H9 (cell line): ENCODE measurements around the gene ATG9B. TPM values are rescaled to one million over a fixed set of nuclear protein-coding genes. Genes with fewer than 3 reads are reported as not detected.

Experiments
- DNase-seq: peaks from one replicate; pipeline ENCODE4 v3.0.0-alpha.2; 2017
- H2AFZ ChIP-seq: one replicate; pipeline ENCODE4 v1.6.1; 2013; ENCODE audit warnings: mild to moderate bottlenecking, low read length, control low read depth, moderate library complexity
- H2AK5ac ChIP-seq: 2 replicates; pipeline ENCODE4 v1.6.1; 2013; ENCODE audit warnings: low read length, control low read depth, mixed read lengths; ENCODE audit not compliant: insufficient read length
- H2BK120ac ChIP-seq: one replicate; pipeline ENCODE4 v1.6.1; 2013; ENCODE audit warnings: low read depth, mild to moderate bottlenecking, low read length, control low read depth, inconsistent platforms; ENCODE audit not compliant: poor library complexity, severe bottlenecking
- H2BK12ac ChIP-seq: 2 replicates; pipeline ENCODE4 v1.6.1; 2013; ENCODE audit warnings: low read length, control low read depth, mixed read lengths, low read depth; ENCODE audit not compliant: insufficient read length
- H2BK15ac ChIP-seq: 2 replicates; pipeline ENCODE4 v1.6.1; 2013; ENCODE audit warnings: low read depth, low read length, control low read depth
- H2BK20ac ChIP-seq: one replicate; pipeline ENCODE4 v1.6.1; 2013; ENCODE audit warnings: low read depth, mild to moderate bottlenecking, low read length, control low read depth, inconsistent platforms; ENCODE audit not compliant: poor library complexity, severe bottlenecking
- H2BK5ac ChIP-seq: 2 replicates; pipeline ENCODE4 v1.6.1; 2013; ENCODE audit warnings: low read length, control low read depth, mixed read lengths; ENCODE audit not compliant: insufficient read length
- H3K14ac ChIP-seq: 2 replicates; pipeline ENCODE4 v1.6.1; 2013; ENCODE audit warnings: low read length, control low read depth; ENCODE audit not compliant: insufficient read depth
- H3K18ac ChIP-seq: 2 replicates; pipeline ENCODE4 v1.6.1; 2013; ENCODE audit warnings: low read depth, mild to moderate bottlenecking, mixed read lengths, low read length, control low read depth; ENCODE audit not compliant: insufficient read length
- H3K23ac ChIP-seq: 2 replicates; pipeline ENCODE4 v1.6.1; 2013; ENCODE audit warnings: low read length, control low read depth, mixed read lengths, low read depth; ENCODE audit not compliant: insufficient read length
- H3K23me2 ChIP-seq: 2 replicates; pipeline ENCODE4 v1.6.1; 2013; ENCODE audit warnings: low read depth, mild to moderate bottlenecking, mixed read lengths, low read length, control low read depth; ENCODE audit not compliant: insufficient read length, poor library complexity, severe bottlenecking
- H3K27ac ChIP-seq: 2 replicates; pipeline ENCODE4 v1.5.1; 2013; ENCODE audit warnings: low read length, control low read depth, mixed read lengths, low read depth; ENCODE audit not compliant: insufficient read length
- H3K27me3 ChIP-seq: 2 replicates; pipeline ENCODE4 v1.6.1; 2013; ENCODE audit warnings: low read length, control low read depth, inconsistent platforms; ENCODE audit not compliant: insufficient read depth
- H3K4ac ChIP-seq: 2 replicates; pipeline ENCODE4 v1.6.1; 2013; ENCODE audit warnings: low read depth, mild to moderate bottlenecking, control low read depth, inconsistent platforms, low read length, moderate library complexity
- H3K4me1 ChIP-seq: 2 replicates; pipeline ENCODE4 v1.6.1; 2013; ENCODE audit warnings: low read length, control low read depth, inconsistent platforms; ENCODE audit not compliant: insufficient read depth
- H3K4me2 ChIP-seq: 2 replicates; pipeline ENCODE4 v1.6.1; 2013; ENCODE audit warnings: low read length, control low read depth, mixed read lengths; ENCODE audit not compliant: insufficient read length, insufficient read depth
- H3K56ac ChIP-seq: 2 replicates; pipeline ENCODE4 v1.6.1; 2013; ENCODE audit warnings: low read depth, mild to moderate bottlenecking, mixed read lengths, low read length, control low read depth; ENCODE audit not compliant: insufficient read length
- H3K79me1 ChIP-seq: 2 replicates; pipeline ENCODE4 v1.6.1; 2013; ENCODE audit warnings: low read depth, mild to moderate bottlenecking, moderate library complexity, low read length, control low read depth, inconsistent platforms; ENCODE audit not compliant: insufficient read depth, poor library complexity, severe bottlenecking
- H3K79me2 ChIP-seq: 2 replicates; pipeline ENCODE4 v1.6.1; 2013; ENCODE audit warnings: low read length, control low read depth, inconsistent platforms; ENCODE audit not compliant: insufficient read depth
- H3K9ac ChIP-seq: 2 replicates; pipeline ENCODE4 v1.6.1; 2013; ENCODE audit warnings: low read length, control low read depth, mixed read lengths; ENCODE audit not compliant: insufficient read length; ENCODE audit errors: extremely low read depth
- H3K9me3 ChIP-seq: one replicate; pipeline ENCODE4 v1.6.1; 2013; ENCODE audit warnings: low read depth, low read length, inconsistent platforms; ENCODE audit not compliant: control insufficient read depth
- H3T11ph ChIP-seq: one replicate; pipeline ENCODE4 v1.6.1; 2013; ENCODE audit warnings: mild to moderate bottlenecking, low read length, control low read depth, inconsistent platforms
- H4K20me1 ChIP-seq: one replicate; pipeline ENCODE4 v1.6.1; 2013; ENCODE audit not compliant: control insufficient read depth, insufficient read length, insufficient read depth
- H4K5ac ChIP-seq: 2 replicates; pipeline ENCODE4 v1.6.1; 2013; ENCODE audit warnings: low read depth, mild to moderate bottlenecking, mixed read lengths, low read length, control low read depth; ENCODE audit not compliant: insufficient read length
- H4K8ac ChIP-seq: replicated peaks from 2 replicates; pipeline ENCODE4 v1.6.1; 2013; ENCODE audit warnings: low read length, control low read depth, mixed read lengths, low read depth; ENCODE audit not compliant: insufficient read length
- H4K91ac ChIP-seq: 2 replicates; pipeline ENCODE4 v1.6.1; 2013; ENCODE audit warnings: low read depth, mild to moderate bottlenecking, moderate library complexity, mixed read lengths, low read length, control low read depth; ENCODE audit not compliant: insufficient read length
- H3K27ac Mint-ChIP-seq, 3 experiments: 2 replicates in 2 of 3; 3 replicates in 1 of 3; pipeline ENCODE4 v1.8.0; 2020 to 2021; ENCODE audit warnings: mixed read lengths in 3 of 3, mild to moderate bottlenecking in 1 of 3, moderate library complexity in 1 of 3
- H3K27me3 Mint-ChIP-seq: 2 replicates; pipeline ENCODE4 v1.8.0; 2021; ENCODE audit warnings: low read depth, mild to moderate bottlenecking, moderate library complexity, mixed read lengths
- H3K36me3 Mint-ChIP-seq, 3 experiments: 2 replicates in 2 of 3; 3 replicates in 1 of 3; pipeline ENCODE4 v1.8.0; 2020 to 2021; ENCODE audit warnings: low read depth in 3 of 3, mixed read lengths in 3 of 3; ENCODE audit not compliant: insufficient read depth in 1 of 3
- H3K4me1 Mint-ChIP-seq, 2 experiments: 2 replicates each; pipeline ENCODE4 v1.8.0; 2020; ENCODE audit warnings: mixed read lengths in 2 of 2
- H3K4me3 Mint-ChIP-seq, 2 experiments: 2 replicates in 1 of 2; 3 replicates in 1 of 2; pipeline ENCODE4 v1.8.0; 2020 to 2021; ENCODE audit warnings: mild to moderate bottlenecking in 2 of 2, mixed read lengths in 2 of 2, moderate library complexity in 1 of 2
- H3K9me3 Mint-ChIP-seq, 2 experiments: 2 replicates in 1 of 2; 3 replicates in 1 of 2; pipeline ENCODE4 v1.8.0; 2020; ENCODE audit warnings: mild to moderate bottlenecking in 2 of 2, mixed read lengths in 2 of 2, moderate library complexity in 1 of 2
- CTCF ChIP-seq: fragments of 200-600 bp; sonication (generic); conservative IDR thresholded peaks from 3 replicates; pipeline ENCODE4 v1.8.0; 2021; ENCODE audit warnings: antibody characterized with exemption, mild to moderate bottlenecking
- WGBS: extraction: QIAGEN DNeasy Blood & Tissue Kit; methylation state at CpG from one replicate; pipeline ENCODE4 v1.1.7; 2013; ENCODE audit warnings: missing lambda C conversion rate, low lambda C conversion rate, mixed read lengths; ENCODE audit not compliant: insufficient read length; ENCODE audit errors: extremely low coverage; 5-methylcytosine and 5-hydroxymethylcytosine counted together
- total RNA-seq: library from RNA; stranded (reverse); gene quantifications from 2 replicates; pipeline ENCODE4 v1.2.1, GENCODE V29; 2021

Gene ATG9B
- total RNA-seq, 1 experiment from 2014 or later, result 1.5 TPM

DNA sequence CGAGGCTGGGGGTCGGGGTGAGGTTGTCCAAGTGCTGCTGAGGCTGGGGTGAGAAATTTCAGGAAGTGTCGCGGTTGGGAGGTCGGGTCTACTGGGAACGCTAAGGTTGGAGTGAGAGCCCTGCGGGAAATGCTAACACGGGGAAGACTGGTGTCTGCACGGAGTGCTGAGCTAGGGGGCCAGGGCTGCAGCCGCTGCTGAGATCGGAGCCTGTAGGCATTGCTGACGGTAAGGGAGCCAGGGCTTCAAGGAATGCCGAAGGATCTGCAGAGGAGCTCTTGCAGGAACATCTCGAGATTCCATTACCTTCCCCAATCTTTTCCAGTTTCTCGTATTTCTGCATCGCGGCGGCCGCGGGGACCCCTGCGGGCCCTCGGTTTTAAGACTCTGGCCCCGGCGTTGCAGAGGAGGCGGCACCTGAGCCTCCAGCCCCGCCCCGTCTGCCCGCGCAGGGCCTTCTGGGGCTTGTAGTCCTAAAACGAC, 33.3 kb upstream of the ATG9B start, which contains the start of gene CDK5:
Gene CDK5 (minus strand): TSS at position 392 of the 483 bp plus-strand sequence. CDS start 49 bp downstream, at position 343.
- Histone ChIP-seq H3K4me2 (peak within 1 kb of the TSS; percentile 81), H4K5ac (no peak within 1 kb of the TSS), H2BK120ac (no peak within 1 kb of the TSS), H2BK5ac (no peak within 1 kb of the TSS), H3K79me1 (no peaks in the 10 kb centered on the region), H3K9ac (peak within 1 kb of the TSS; percentile 33), H3K18ac (peak within 1 kb of the TSS; percentile 55), H4K91ac (no peak within 1 kb of the TSS), H3K4me1 (peaks cover 8% of the 10 kb centered on the region), H3K23me2 (peaks cover 38% of the 10 kb centered on the region), H2AK5ac (no peak within 1 kb of the TSS), H3K4ac (no peak within 1 kb of the TSS), H3K9me3 (no peaks in the 10 kb centered on the region), H3K23ac (no peak within 1 kb of the TSS), H3K14ac (no peak within 1 kb of the TSS), H3T11ph (no peak within 1 kb of the TSS), H2AFZ (no peak within 1 kb of the TSS), H2BK15ac (no peak within 1 kb of the TSS), H2BK20ac (no peak within 1 kb of the TSS), H3K56ac (no peak within 1 kb of the TSS), H2BK12ac (no peak within 1 kb of the TSS), H4K8ac (no peak within 1 kb of the TSS), H3K79me2 (no peaks in the 10 kb centered on the region), H3K27me3 (no peaks in the 10 kb centered on the region; the same call in 1 of the 2 replicates), H3K27ac (no peak within 1 kb of the TSS), H4K20me1 (no peaks in the 10 kb centered on the region)
- no peaks in the 10 kb centered on the region; a peak in 1 of 5 replicates for H3K9me3 Mint-ChIP-seq
- peaks cover 26% of the 10 kb centered on the region for H3K27me3 Mint-ChIP-seq
- H3K4me1 Mint-ChIP-seq, result peaks cover 37 to 48% of the 10 kb centered on the region in 2 experiments
- peak within 1 kb of the TSS; percentile 78 to 91 for H3K4me3 Mint-ChIP-seq
- WGBS, result no CpG with 5 or more reads among the region's 30 CpGs
- H3K36me3 Mint-ChIP-seq, result peaks cover 0 to 9% (median 0%) of the 10 kb centered on the region in 3 experiments; a peak in 3 of 7 replicates
- TF ChIP-seq CTCF, result no peak
- DNase-seq, result no peak
- peak within 1 kb of the TSS in 2 of 3 experiments; percentile 82 to 93; a peak in 4 of 7 replicates for H3K27ac Mint-ChIP-seq
